Panc1 (cell line): Measurements from ENCODE around the gene CTAGE1. TPM values are rescaled to one million over a fixed set of nuclear protein-coding genes. Genes with fewer than 3 reads are reported as not detected.

ENCODE experiments used
- ATAC-seq: fragments of 200-7000 bp; cut with Tn5 transposase; 2 replicates; pipeline ENCODE4 v1.9.1; 2020; ENCODE audit warnings: mild to moderate bottlenecking, moderate library complexity
- BruUV-seq: library from RNA; stranded (reverse); fragments of 400-500 nt; replicated peaks from 2 replicates; lab custom pipeline; 2021; lab: Mats Ljungman, UMichigan
- CTCF ChIA-PET: fragments of 300-600 bp; sonication (Branson Sonifier 250); formaldehyde crosslinking; loops from one replicate; lab custom pipeline; 2022; ENCODE audit warnings: antibody characterized with exemption; lab: Charles Lee
- POLR2A ChIA-PET: fragments of 300-600 bp; sonication (Branson Sonifier 250); formaldehyde crosslinking; loops from one replicate; lab custom pipeline; 2022; ENCODE audit warnings: antibody characterized with exemption; lab: Charles Lee
- DNase-seq: peaks from one replicate; pipeline ENCODE4 v3.0.0-alpha.2; 2010; ENCODE audit warnings: low read depth, low spot score
- H3K27ac ChIP-seq: 2 replicates; pipeline ENCODE4 v1.5.1; 2011; ENCODE audit warnings: mild to moderate bottlenecking, low read length, inconsistent platforms
- H3K27me3 ChIP-seq: fragments of 200-500 bp; sonication (Bioruptor generic); 2 replicates; pipeline ENCODE4 v1.6.0; 2014; ENCODE audit warnings: low read length, inconsistent platforms; ENCODE audit not compliant: control insufficient read depth, insufficient read depth
- H3K36me3 ChIP-seq: fragments of 200-500 bp; sonication (Bioruptor generic); 2 replicates; pipeline ENCODE4 v1.5.1; 2014; ENCODE audit warnings: inconsistent platforms, mild to moderate bottlenecking, low read length, moderate library complexity; ENCODE audit not compliant: control insufficient read depth, insufficient read depth
- H3K4me1 ChIP-seq: 2 replicates; pipeline ENCODE4 v1.5.1; 2011; ENCODE audit warnings: inconsistent platforms, mild to moderate bottlenecking, low read length, moderate library complexity; ENCODE audit not compliant: control insufficient read depth, insufficient read depth
- H3K4me3 ChIP-seq, 2 experiments: 2 replicates each; pipeline ENCODE4 v1.5.1; 2011 to 2012; ENCODE audit warnings: low read depth in 2 of 2, low read length in 2 of 2, mild to moderate bottlenecking in 2 of 2, inconsistent platforms in 1 of 2, moderate library complexity in 1 of 2
- H3K9me3 ChIP-seq: fragments of 200-500 bp; sonication (Bioruptor generic); 2 replicates; pipeline ENCODE4 v1.5.1; 2014; ENCODE audit warnings: low read depth, mild to moderate bottlenecking, inconsistent platforms, low read length, moderate library complexity; ENCODE audit not compliant: control insufficient read depth, insufficient read depth
- CTCF ChIP-seq: fragments of 450-650 bp; IDR thresholded peaks from 2 replicates; pipeline ENCODE4 v1.5.1; 2017; ENCODE audit warnings: mild to moderate bottlenecking
- POLR2AphosphoS5 ChIP-seq: IDR thresholded peaks from 2 replicates; pipeline ENCODE4 v1.6.1; 2012; ENCODE audit warnings: mild to moderate bottlenecking, low read depth, low read length, moderate library complexity
- REST ChIP-seq, 2 experiments: IDR thresholded peaks; 2 replicates each; pipeline ENCODE4 v1.6.1; 2011 to 2012; ENCODE audit warnings: low read depth in 2 of 2, control low read depth in 1 of 2, low read length in 1 of 2, mild to moderate bottlenecking in 1 of 2, moderate library complexity in 1 of 2; ENCODE audit not compliant: insufficient read depth in 1 of 2
- SIN3A ChIP-seq: IDR thresholded peaks from 2 replicates; pipeline ENCODE4 v1.6.1; 2012; ENCODE audit warnings: low read depth, mild to moderate bottlenecking, low read length, moderate library complexity, borderline replicate concordance; ENCODE audit not compliant: insufficient read depth
- TCF7L2 ChIP-seq: IDR thresholded peaks from 2 replicates; pipeline ENCODE4 v1.6.1; 2011; ENCODE audit warnings: mild to moderate bottlenecking, low read depth, low read length, inconsistent platforms
- in situ Hi-C: cut with HindIII; loops from 2 replicates; pipeline ENCODE4 v1.10.0; 2016; ENCODE audit warnings: low sequenced_read_pairs, low pct_unique_long_range_greater_than_20kb
- intact Hi-C: fragments of 100-400 bp; cut with micrococcal nuclease; formaldehyde crosslinking; loops from one replicate; pipeline ENCODE4 v1.10.0; 2022; ENCODE audit not compliant: unreplicated experiment
- total RNA-seq: library from RNA; stranded (reverse); gene quantifications from one replicate; pipeline ENCODE4 v1.2.1, GENCODE V29; 2021; ENCODE audit not compliant: unreplicated experiment

Gene CTAGE1
- total RNA-seq, 1 experiment from 2014 or later: not detected

- in situ Hi-C loops: no loop called here
- no peak overlapping the region for H3K27ac ChIP-seq
Measured at GRCh38 chr18:22429564-22429963, 11.8 kb upstream of the CTAGE1 start.

GRCh38 chr18:22428672-22429071 lies 11.0 kb upstream of the CTAGE1 start:
- Histone ChIP-seq H3K27ac (no peak overlapping the region), H3K4me1 (no peaks in the 10 kb centered on the region), H3K9me3 (no peaks in the 10 kb centered on the region), H3K27me3 (no peaks in the 10 kb centered on the region), H3K36me3 (no peaks in the 10 kb centered on the region), H3K4me3 (no peak overlapping the region)
- POLR2A ChIA-PET: no interaction called here
- TF ChIP-seq TCF7L2 (no peak), REST (IDR thresholded peaks at IDR 0.05; ENCODE audit: insufficient read depth in 1 of 2, low read depth in 2 of 2, low read length in 1 of 2) (no peak), CTCF (no peak), POLR2AphosphoS5 (no peak), SIN3A (no peak)
- intact Hi-C loops (no loop called here), in situ Hi-C loops (no loop called here)
- CTCF ChIA-PET: no interaction called here
- ATAC-seq (no peak), DNase-seq (no peak)
- no TSS peak for BruUV-seq

More at GRCh38 chr18:22429564-22429963, 11.8 kb upstream of the CTAGE1 start:
- no peak for DNase-seq
- Histone ChIP-seq H3K36me3 (no peaks in the 10 kb centered on the region; the same call in 1 of the 2 replicates), H3K27me3 (no peaks in the 10 kb centered on the region), H3K4me3 (no peak overlapping the region), H3K9me3 (no peaks in the 10 kb centered on the region), H3K4me1 (no peaks in the 10 kb centered on the region)
- no peak for TF ChIP-seq SIN3A
- no peak for TF ChIP-seq CTCF
- no peak for TF ChIP-seq REST (IDR thresholded peaks at IDR 0.05; ENCODE audit: insufficient read depth in 1 of 2, low read depth in 2 of 2, low read length in 1 of 2)
- TF ChIP-seq TCF7L2: no peak
- ATAC-seq: no peak
- no TSS peak for BruUV-seq
- CTCF ChIA-PET: no interaction called here
- POLR2A ChIA-PET: no interaction called here
- intact Hi-C loops: no loop called here
